Upper lobe of left lung (tissue), 4 donors: Measurements from ENCODE around the gene PUSL1.

Experiments used
- EP300 ChIP-seq, 4 donors: sonication (generic); formaldehyde crosslinking; IDR thresholded peaks; one replicate each; pipeline ENCODE4 v1.5.1; 2017; ENCODE audit warnings: antibody characterized with exemption in 4 of 4, control low read depth in 2 of 4
- POLR2A ChIP-seq, 4 donors: fragments of 450-650 bp; IDR thresholded peaks; one replicate each; pipeline ENCODE4 v1.5.1; 2016 to 2017; ENCODE audit warnings: antibody characterized with exemption in 4 of 4, mild to moderate bottlenecking in 2 of 4
- POLR2AphosphoS5 ChIP-seq, 2 donors: sonication (generic); formaldehyde crosslinking; IDR thresholded peaks; one replicate each; pipeline ENCODE4 v1.5.1; 2017; ENCODE audit warnings: antibody characterized with exemption in 2 of 2
- TF ChIP-seq, protein P1 (sequence below), 6 experiments: fragments of 450-650 bp in 4 of 6; fragments of 200-600 bp in 2 of 6; sonication (generic) in 2 of 6; IDR thresholded peaks; one replicate each; pipeline ENCODE4 v1.5.1; 2016 to 2019; ENCODE audit warnings: antibody characterized with exemption in 6 of 6

DNA sequence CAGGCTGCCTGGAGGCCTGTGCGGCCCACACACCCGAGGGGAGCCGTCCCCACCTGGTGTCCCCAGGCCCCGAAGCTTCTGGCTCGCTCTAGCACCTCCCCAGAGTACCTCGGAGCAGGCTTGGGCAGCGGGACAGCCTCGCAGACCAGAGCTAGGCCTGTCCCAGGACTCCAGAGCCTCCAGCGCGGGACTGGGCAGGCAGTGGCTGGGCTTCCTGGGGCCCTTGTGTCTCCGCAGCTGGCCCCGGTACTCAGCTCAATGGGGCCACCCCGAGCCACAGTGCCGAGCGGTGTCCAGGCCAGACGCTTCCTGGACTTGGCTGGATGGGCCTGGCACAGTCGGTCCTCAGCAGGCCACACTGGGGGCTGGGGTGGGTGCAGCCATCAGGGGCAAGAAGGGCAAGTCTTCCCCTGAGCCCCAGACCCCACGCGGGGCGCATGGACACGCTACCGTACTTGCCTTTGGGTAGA lies 23.3 kb upstream of the PUSL1 start:
- TF ChIP-seq POLR2A (IDR thresholded peaks at IDR 0.05), result no peak
- TF ChIP-seq POLR2AphosphoS5 (IDR thresholded peaks at IDR 0.05), result no peak
- TF ChIP-seq, protein P1, sequence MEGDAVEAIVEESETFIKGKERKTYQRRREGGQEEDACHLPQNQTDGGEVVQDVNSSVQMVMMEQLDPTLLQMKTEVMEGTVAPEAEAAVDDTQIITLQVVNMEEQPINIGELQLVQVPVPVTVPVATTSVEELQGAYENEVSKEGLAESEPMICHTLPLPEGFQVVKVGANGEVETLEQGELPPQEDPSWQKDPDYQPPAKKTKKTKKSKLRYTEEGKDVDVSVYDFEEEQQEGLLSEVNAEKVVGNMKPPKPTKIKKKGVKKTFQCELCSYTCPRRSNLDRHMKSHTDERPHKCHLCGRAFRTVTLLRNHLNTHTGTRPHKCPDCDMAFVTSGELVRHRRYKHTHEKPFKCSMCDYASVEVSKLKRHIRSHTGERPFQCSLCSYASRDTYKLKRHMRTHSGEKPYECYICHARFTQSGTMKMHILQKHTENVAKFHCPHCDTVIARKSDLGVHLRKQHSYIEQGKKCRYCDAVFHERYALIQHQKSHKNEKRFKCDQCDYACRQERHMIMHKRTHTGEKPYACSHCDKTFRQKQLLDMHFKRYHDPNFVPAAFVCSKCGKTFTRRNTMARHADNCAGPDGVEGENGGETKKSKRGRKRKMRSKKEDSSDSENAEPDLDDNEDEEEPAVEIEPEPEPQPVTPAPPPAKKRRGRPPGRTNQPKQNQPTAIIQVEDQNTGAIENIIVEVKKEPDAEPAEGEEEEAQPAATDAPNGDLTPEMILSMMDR (IDR thresholded peaks at IDR 0.05), result no peak
- no peak for TF ChIP-seq EP300 (IDR thresholded peaks at IDR 0.05)
